ENCODE data around the gene CCDC33.

- TF ChIP-seq POLR2AphosphoS5 (IDR thresholded peaks at IDR 0.05): no peak
- no peak for TF ChIP-seq CTCF (IDR thresholded peaks at IDR 0.05)
- TF ChIP-seq EP300 (IDR thresholded peaks at IDR 0.05): no peak
- no peak for TF ChIP-seq POLR2A (IDR thresholded peaks at IDR 0.05; ENCODE audit: low read depth)
Observed at GRCh38 chr15:74206801-74207281, 29.3 kb upstream of the CCDC33 start.
